Muscle of leg (tissue), 11 donors: Measurements from ENCODE around the gene SRSF4. TPM values are rescaled to one million over a fixed set of nuclear protein-coding genes. Genes with fewer than 3 reads are reported as not detected.
A peak's percentile ranks its signal among the peaks of the same experiment; 100 is the strongest.
"Not testable (repeated sequence)": the region's sequence is repeated elsewhere in the genome, so short reads cannot be mapped to it uniquely, and the experiment has no call there.

Experiments
- DNase-seq: peaks from one replicate; pipeline ENCODE4 v3.0.0; 2013
- H3K27ac ChIP-seq: one replicate; pipeline ENCODE4 v1.5.1; 2013; ENCODE audit warnings: mild to moderate bottlenecking, low read length, control low read depth
- H3K27me3 ChIP-seq: one replicate; pipeline ENCODE4 v1.6.1; 2013; ENCODE audit warnings: low read length; ENCODE audit not compliant: control insufficient read depth, insufficient read depth
- H3K36me3 ChIP-seq: one replicate; pipeline ENCODE4 v1.6.1; 2013; ENCODE audit warnings: low read length; ENCODE audit not compliant: control insufficient read depth, insufficient read depth
- H3K4me1 ChIP-seq: one replicate; pipeline ENCODE4 v1.6.1; 2013; ENCODE audit warnings: low read length; ENCODE audit not compliant: control insufficient read depth, insufficient read depth
- H3K4me3 ChIP-seq: one replicate; pipeline ENCODE4 v1.5.1; 2013; ENCODE audit warnings: low read length, control low read depth
- H3K9me3 ChIP-seq: replicated peaks from 2 replicates; pipeline ENCODE4 v1.6.1; 2013; ENCODE audit warnings: low read depth, low read length; ENCODE audit not compliant: control insufficient read depth
- WGBS: methylation state at CpG from one replicate; pipeline ENCODE4 v1.1.5; 2013; ENCODE audit warnings: missing lambda C conversion rate; ENCODE audit not compliant: insufficient coverage; 5-methylcytosine and 5-hydroxymethylcytosine counted together
- polyA plus RNA-seq, 8 donors: library from polyadenylated mRNA; unstranded; fragments of 120-200 nt; gene quantifications; one replicate each; pipeline versions ENCODE4 v1.2.1 to v1.2.3, GENCODE V29; 2013; ENCODE audit warnings: inconsistent platforms in 1 of 8, low replicate concordance in 1 of 8; ENCODE audit not compliant: insufficient read length in 8 of 8, insufficient read depth in 1 of 8
- total RNA-seq: library from RNA; stranded (reverse); fragments of 120-200 nt; gene quantifications from one replicate; pipeline ENCODE4 v1.2.4, GENCODE V29; 2013

Gene SRSF4
- total and polyA plus RNA-seq, 9 donors: 29.8 to 78.3 (median 67.5) TPM

- DNase-seq: no peak
- peaks cover 35% of the 10 kb centered on the region for H3K4me1 ChIP-seq
- no peaks in the 10 kb centered on the region for H3K36me3 ChIP-seq
- peaks cover 60% of the 10 kb centered on the region for H3K27me3 ChIP-seq
- no peak overlapping the region for H3K27ac ChIP-seq
- WGBS: 1% methylated on average over 59 of the region's 59 CpGs
- H3K9me3 ChIP-seq: no peaks in the 10 kb centered on the region
- H3K4me3 ChIP-seq: peak overlapping the region; percentile 50
Observed at GRCh38 chr1:29121516-29121935, 60.2 kb downstream of the SRSF4 start.

DNA sequence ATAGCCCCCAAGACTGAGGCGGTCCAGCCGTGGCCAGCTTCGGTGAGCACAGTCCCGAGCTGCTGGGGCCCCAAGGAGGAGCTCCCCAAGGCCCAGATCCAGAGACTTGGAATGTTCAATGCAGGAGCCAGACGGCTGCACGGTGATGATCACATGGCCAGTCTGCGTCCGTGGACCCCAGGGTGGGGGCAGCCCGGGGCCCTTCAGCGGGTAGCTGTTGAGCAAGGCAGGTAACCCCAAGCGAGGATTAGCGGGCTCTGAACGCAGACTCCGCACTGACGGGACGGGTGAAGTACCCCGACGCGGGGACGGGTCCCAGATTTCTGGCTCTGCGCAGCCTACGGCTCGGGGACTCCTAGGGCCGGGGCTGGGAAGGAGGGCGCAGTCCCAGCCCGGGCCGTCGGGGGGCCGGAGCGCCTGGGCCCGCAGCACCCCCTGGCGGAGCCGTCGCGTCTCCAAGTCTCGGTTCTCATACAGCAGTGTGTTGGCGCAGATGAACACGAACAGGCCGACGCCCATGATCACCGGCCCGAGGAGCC, 60.7 kb downstream of the SRSF4 start:
- Histone ChIP-seq H3K27ac (peak overlapping the region; percentile 42), H3K4me1 (peaks cover 35% of the 10 kb centered on the region), H3K27me3 (peaks cover 55% of the 10 kb centered on the region), H3K4me3 (no peak overlapping the region), H3K36me3 (no peaks in the 10 kb centered on the region), H3K9me3 (no peaks in the 10 kb centered on the region)
- peak; percentile 77 for DNase-seq
- WGBS: 16% methylated on average over 42 of the region's 42 CpGs

- no peaks in the 10 kb centered on the region for H3K9me3 ChIP-seq
- peaks cover 29% of the 10 kb centered on the region for H3K4me1 ChIP-seq
- H3K27ac ChIP-seq: no peak overlapping the region
- H3K36me3 ChIP-seq: no peaks in the 10 kb centered on the region
- no peak for DNase-seq
- 100% methylated on average over 2 of the region's 6 CpGs for WGBS
- H3K27me3 ChIP-seq: peaks cover 51% of the 10 kb centered on the region
- H3K4me3 ChIP-seq: no peak overlapping the region
Observed at GRCh38 chr1:29120367-29120766, 61.3 kb downstream of the SRSF4 start.

GRCh38 chr1:29119121-29119929, 62.4 kb downstream of the SRSF4 start:
- peaks cover 40% of the 10 kb centered on the region for H3K27me3 ChIP-seq
- no peaks in the 10 kb centered on the region for H3K36me3 ChIP-seq
- peak overlapping the region; percentile 20 for H3K27ac ChIP-seq
- WGBS: 20% methylated on average over 3 of the region's 12 CpGs
- no peaks in the 10 kb centered on the region for H3K9me3 ChIP-seq
- H3K4me1 ChIP-seq: peaks cover 23% of the 10 kb centered on the region
- no peak overlapping the region for H3K4me3 ChIP-seq
- DNase-seq: peak; percentile 77

- Histone ChIP-seq H3K27ac (no peak overlapping the region), H3K4me3 (no peak overlapping the region), H3K9me3 (no peaks in the 10 kb centered on the region), H3K27me3 (peaks cover 22% of the 10 kb centered on the region), H3K4me1 (peaks cover 12% of the 10 kb centered on the region), H3K36me3 (no peaks in the 10 kb centered on the region)
- DNase-seq: no peak
- WGBS: no CpG with 5 or more reads among the region's 2 CpGs
Observed at GRCh38 chr1:29117381-29117780, 64.3 kb downstream of the SRSF4 start.

DNA sequence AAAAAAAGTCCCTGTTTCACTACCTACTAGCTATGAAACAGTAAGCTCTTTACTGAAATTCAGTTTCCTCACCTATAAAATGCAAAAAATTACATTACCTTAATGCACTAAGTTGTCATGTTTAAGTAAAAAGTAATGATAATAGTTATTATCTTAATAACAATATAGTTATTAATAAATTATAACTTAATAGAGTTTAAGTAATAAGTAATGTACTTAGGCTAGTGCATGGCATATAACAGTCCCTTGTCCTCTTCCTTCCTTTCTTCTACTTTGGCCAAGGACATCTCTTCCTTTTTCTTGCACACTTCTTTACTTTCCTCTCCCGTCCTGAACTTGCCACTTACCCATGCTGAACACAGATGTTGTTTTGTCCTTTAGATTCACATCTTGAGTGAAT, 67.0 kb downstream of the SRSF4 start:
- Histone ChIP-seq H3K27ac (no peak overlapping the region), H3K4me3 (no peak overlapping the region), H3K9me3 (no peaks in the 10 kb centered on the region), H3K4me1 (no peaks in the 10 kb centered on the region), H3K36me3 (no peaks in the 10 kb centered on the region), H3K27me3 (no peaks in the 10 kb centered on the region)
- no peak for DNase-seq
- WGBS: no CpG with 5 or more reads among the region's 1 CpG

DNA sequence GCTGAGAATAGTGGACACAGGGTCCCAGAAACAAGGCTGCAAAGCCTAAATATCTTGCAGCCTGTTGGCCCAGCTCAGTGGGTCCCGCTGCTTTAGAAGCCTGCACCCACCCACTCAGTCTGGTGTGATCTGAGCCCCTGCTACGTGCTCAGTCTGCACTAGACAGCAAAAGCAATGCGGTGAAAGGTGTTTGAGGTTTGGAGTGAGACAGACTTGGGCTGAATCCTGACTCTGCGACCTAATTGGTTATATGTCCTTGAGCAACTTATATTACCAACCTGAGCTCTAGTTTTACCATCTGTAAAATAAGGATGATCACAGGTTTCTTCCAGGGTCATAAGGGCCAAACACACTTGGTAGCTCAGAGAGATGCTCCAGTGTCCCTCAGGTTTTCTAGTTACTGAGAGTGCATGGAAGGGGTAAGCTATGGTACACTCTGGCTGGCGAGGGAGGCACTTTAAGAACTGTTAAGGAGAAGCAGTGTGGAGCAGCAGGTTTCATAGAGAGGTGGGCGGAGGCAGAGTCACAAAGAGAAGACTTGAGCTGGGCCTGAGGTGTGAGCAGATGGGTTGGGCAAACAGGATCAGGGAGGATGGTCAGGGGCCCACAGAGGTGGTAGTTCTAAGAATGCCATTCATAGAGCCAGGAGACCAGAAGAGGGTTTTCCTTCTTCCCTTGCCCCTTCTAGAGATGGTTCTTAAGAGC, 68.1 kb downstream of the SRSF4 start:
- Histone ChIP-seq H3K27ac (no peak overlapping the region), H3K27me3 (no peaks in the 10 kb centered on the region), H3K4me1 (no peaks in the 10 kb centered on the region), H3K9me3 (no peaks in the 10 kb centered on the region), H3K4me3 (no peak overlapping the region), H3K36me3 (no peaks in the 10 kb centered on the region)
- WGBS: 91% methylated on average over 2 of the region's 6 CpGs
- no peak for DNase-seq

- Histone ChIP-seq H3K9me3 (no peaks in the 10 kb centered on the region), H3K4me3 (no peak overlapping the region), H3K27ac (no peak overlapping the region), H3K27me3 (no peaks in the 10 kb centered on the region), H3K36me3 (no peaks in the 10 kb centered on the region), H3K4me1 (no peaks in the 10 kb centered on the region)
- no peak for DNase-seq
- WGBS: 80% methylated on average over 6 of the region's 7 CpGs
Observed at GRCh38 chr1:29112705-29113412, 68.8 kb downstream of the SRSF4 start.

DNA sequence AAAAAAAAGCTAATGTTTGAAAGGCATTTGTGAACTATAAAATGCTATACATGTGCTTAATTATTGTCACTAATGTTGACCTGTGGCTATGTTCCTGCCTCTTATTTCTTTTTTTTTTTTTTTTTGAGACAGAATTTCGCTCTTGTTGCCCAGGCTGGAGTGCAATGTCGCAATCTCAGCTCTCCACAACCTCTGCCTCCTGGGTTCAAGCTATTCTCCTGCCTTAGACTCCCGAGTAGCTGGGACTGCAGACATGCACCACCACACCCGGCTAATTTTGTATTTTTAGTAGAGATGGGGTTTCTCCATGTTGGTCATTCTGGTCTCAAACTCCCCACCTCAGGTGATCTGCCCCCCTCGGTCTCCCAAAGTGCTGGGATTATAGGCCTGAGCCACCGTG, 73.7 kb downstream of the SRSF4 start:
- H3K4me1 ChIP-seq, H3K27me3 ChIP-seq, H3K9me3 ChIP-seq, H3K27ac ChIP-seq, H3K36me3 ChIP-seq, DNase-seq, H3K4me3 ChIP-seq: not testable (repeated sequence)
- no CpG with 5 or more reads among the region's 6 CpGs for WGBS

GRCh38 chr1:29105822-29106221, 75.9 kb downstream of the SRSF4 start:
- H3K4me1 ChIP-seq: no peaks in the 10 kb centered on the region
- H3K27me3 ChIP-seq: no peaks in the 10 kb centered on the region
- no peaks in the 10 kb centered on the region for H3K36me3 ChIP-seq
- WGBS: 79% methylated on average over 3 of the region's 6 CpGs
- H3K27ac ChIP-seq: no peak overlapping the region
- H3K9me3 ChIP-seq: no peaks in the 10 kb centered on the region
- DNase-seq: no peak
- no peak overlapping the region for H3K4me3 ChIP-seq
